NK-92 treated with Interleukin-12 subunit alpha and Interleukin-12 subunit beta, amount 100 ng/mL, for 24 hours (cell line): ENCODE results near the gene MAPRE3.

Source experiments
- DNase-seq: peaks from one replicate; lab custom pipeline; 2025; lab: John Stamatoyannopoulos, UW

Gene MAPRE3

GRCh38 chr2:26950246-26950645 lies 20.2 kb upstream of the MAPRE3 start:
- no peak for DNase-seq

GRCh38 chr2:26951236-26951635 lies 19.2 kb upstream of the MAPRE3 start:
- DNase-seq = no peak

- no peak for DNase-seq
Observed at GRCh38 chr2:26952374-26952773, 18.1 kb upstream of the MAPRE3 start.

GRCh38 chr2:26954135-26954534 lies 16.3 kb upstream of the MAPRE3 start:
- DNase-seq = no peak

GRCh38 chr2:26957041-26957440 lies 13.4 kb upstream of the MAPRE3 start:
- DNase-seq = no peak

GRCh38 chr2:26957534-26957933 lies 12.9 kb upstream of the MAPRE3 start:
- no peak for DNase-seq

GRCh38 chr2:26959331-26959730 lies 11.1 kb upstream of the MAPRE3 start:
- DNase-seq = no peak

GRCh38 chr2:26964446-26965130 lies 5.8 kb upstream of the MAPRE3 start:
- no peak for DNase-seq

GRCh38 chr2:26968001-26968400 lies 2.4 kb upstream of the MAPRE3 start:
- no peak for DNase-seq

GRCh38 chr2:26969077-26969844 lies 1.2 kb upstream of the MAPRE3 start:
- no peak for DNase-seq

- DNase-seq = no peak
Observed at GRCh38 chr2:26970928-26971627, 641 bp downstream of the MAPRE3 start.

GRCh38 chr2:26971911-26972786 lies 1.7 kb downstream of the MAPRE3 start:
- no peak for DNase-seq

GRCh38 chr2:26974352-26974751 lies 3.9 kb downstream of the MAPRE3 start:
- no peak for DNase-seq

GRCh38 chr2:26975102-26975501 lies 4.7 kb downstream of the MAPRE3 start:
- no peak for DNase-seq

- no peak for DNase-seq
Observed at GRCh38 chr2:26975656-26976055, 5.2 kb downstream of the MAPRE3 start.

GRCh38 chr2:26976237-26976636 lies 5.8 kb downstream of the MAPRE3 start:
- no peak for DNase-seq

GRCh38 chr2:26977012-26977411 lies 6.6 kb downstream of the MAPRE3 start:
- DNase-seq = no peak

- DNase-seq = no peak
Observed at GRCh38 chr2:26978061-26978596, 7.7 kb downstream of the MAPRE3 start.

GRCh38 chr2:26979741-26980140 lies 9.3 kb downstream of the MAPRE3 start:
- no peak for DNase-seq

- no peak for DNase-seq
Observed at GRCh38 chr2:26980971-26981370, 10.5 kb downstream of the MAPRE3 start.

GRCh38 chr2:26982102-26982742 lies 11.8 kb downstream of the MAPRE3 start:
- no peak for DNase-seq
